NCI-H345 treated with DMSO at 0.1 percent for 48 hours (cell line): ENCODE results near the gene METTL3.

Experiments used
- DNase-seq: peaks from one replicate; lab custom pipeline; 2025; ENCODE audit not compliant: unreplicated experiment; lab: John Stamatoyannopoulos, UW

METTL3 gene

DNA sequence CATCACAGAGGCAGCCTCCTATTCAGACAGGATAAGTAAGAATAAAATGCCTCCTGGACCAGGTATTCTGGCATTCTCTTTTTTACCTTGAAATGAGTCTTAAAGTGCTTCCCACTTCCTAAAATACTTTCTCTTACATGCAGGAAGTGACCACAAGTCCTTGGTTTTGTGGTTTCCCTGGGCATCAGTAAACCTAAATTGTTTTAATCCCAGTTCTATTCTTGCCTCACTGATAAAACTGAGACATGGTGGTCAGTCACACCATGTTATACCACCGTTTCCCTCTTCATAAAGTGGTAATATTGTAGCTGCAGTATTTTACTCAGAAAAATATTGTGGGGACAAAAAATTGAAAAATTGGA is 16.2 kb upstream of the METTL3 start:
- DNase-seq = no peak

GRCh38 chr14:21526672-21527317 is 15.7 kb upstream of the METTL3 start:
- DNase-seq = peak; percentile 30

GRCh38 chr14:21525962-21526671 is 15.0 kb upstream of the METTL3 start, which contains the start of gene SALL2:
TSS of gene SALL2 (minus strand) at chr14:21526346. CDS start at chr14:21526127, 219 bp downstream.
- peak; percentile 96 for DNase-seq

- no peak for DNase-seq
Measured at GRCh38 chr14:21525571-21525961, 14.4 kb upstream of the METTL3 start.

- no peak for DNase-seq
Measured at GRCh38 chr14:21524575-21525490, 13.7 kb upstream of the METTL3 start.

DNA sequence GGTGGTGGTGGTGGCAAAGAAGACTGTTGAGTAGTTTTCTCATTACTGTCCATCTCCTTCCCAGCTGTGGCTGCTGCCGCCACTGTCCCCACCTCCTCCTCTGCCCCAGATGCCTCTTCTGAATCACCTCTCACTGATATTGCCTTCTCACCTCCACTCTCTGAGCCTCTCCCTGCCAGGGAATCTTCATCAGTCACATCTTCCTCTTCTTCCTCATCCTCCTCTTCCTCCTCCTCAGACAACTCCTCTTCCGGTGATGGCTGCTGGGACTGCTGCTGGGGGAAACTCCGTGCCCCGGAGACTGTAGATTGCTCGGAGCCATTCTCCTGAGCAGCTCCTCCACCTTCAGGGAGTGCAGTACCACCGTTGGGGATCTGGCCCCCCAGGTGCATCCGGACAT is 12.1 kb upstream of the METTL3 start:
- no peak for DNase-seq

- no peak for DNase-seq
Measured at GRCh38 chr14:21521501-21521900, 10.4 kb upstream of the METTL3 start.

DNA sequence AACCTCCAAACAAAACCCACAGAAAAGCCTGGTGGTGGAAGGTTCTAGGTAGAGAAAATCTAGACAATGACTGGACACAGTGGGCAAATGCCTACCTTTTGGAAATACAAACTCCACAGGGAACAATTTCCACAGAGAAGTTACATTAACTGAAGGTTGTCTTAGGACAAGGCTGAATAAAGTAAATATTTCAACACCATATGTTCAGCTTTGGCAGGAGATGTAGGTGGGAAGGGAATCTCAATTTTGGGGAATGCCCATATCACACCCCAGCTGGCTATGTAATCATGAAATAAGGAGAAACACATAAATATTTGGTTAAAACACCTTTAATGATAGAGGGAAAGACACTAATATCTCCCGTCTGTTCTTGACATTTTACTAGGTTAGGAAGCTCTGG is 9.6 kb upstream of the METTL3 start:
- DNase-seq = no peak

DNA sequence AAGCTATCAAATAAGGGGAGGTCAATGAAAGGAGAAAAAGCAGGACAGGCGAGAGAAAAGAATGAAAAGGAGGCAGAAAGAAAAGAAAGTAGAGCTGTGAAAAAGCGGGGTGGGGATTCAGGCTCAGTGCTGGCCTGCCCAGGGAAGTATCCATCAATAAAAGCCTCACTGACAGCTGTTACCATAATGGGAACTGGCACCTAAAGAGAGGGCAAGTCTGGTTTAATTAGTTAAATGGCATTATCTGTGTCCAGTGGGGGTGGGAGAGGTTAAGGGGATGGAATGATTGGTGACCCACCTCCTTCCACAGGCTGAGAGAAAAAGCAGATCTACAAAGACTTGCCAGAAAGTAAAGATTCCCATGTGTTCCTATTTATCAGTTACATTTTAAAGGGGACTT is 7.6 kb upstream of the METTL3 start:
- DNase-seq = no peak

DNA sequence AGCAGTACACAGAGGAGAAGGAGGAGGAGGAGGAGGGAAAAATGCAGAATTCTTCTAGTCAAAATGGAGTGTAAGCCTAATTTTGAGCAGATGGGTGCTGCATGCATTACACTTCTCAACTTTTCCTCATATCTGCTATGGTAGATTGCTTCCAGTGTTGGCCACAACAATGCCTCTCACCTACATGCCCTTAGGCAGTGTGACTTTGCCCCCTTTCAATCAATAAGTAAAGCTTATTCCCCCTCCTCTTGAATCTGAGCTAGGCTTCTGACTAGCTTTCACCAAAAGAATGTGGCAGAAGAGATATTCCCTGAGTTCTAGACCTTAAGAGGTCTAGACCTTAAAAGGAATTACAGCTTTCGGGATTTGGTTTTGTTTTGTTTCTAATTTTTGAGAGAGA is 3.2 kb upstream of the METTL3 start:
- no peak for DNase-seq

DNA sequence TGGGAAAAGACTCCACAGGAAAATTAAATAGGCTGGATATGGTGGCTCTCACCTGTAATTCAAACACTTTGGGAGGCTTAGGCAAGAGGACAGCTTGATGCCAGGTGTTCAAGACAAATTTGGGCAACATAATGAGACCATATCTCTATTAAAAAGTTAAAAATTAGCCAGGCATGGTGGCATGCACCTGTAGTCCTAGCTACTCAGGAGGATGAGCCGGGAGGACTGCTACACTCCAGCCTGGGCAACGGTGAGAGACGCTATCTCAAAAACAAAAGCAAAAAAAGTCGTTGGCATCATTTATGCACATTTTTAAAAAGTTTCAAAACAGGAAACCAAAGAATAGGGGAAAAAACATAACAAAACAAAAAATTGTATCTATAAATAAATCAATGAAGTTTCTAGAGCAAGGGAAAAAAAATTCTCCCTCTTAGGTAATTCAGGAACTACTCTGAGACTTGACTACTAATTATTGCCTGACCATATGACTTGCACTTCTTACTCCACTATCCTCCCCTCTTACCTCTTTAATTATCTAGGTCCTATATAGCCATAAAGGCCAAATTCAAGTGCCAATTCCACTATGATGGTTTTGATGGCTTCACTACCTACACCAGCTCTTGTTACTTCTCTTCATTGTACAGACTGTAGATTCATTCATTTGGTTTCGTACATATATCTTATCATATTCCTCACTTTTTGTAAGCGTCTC is 1.6 kb downstream of the METTL3 start:
- no peak for DNase-seq

- DNase-seq = no peak
Measured at GRCh38 chr14:21506557-21506956, 4.6 kb downstream of the METTL3 start.

- DNase-seq = no peak
Measured at GRCh38 chr14:21505012-21505553, 6.1 kb downstream of the METTL3 start.

DNA sequence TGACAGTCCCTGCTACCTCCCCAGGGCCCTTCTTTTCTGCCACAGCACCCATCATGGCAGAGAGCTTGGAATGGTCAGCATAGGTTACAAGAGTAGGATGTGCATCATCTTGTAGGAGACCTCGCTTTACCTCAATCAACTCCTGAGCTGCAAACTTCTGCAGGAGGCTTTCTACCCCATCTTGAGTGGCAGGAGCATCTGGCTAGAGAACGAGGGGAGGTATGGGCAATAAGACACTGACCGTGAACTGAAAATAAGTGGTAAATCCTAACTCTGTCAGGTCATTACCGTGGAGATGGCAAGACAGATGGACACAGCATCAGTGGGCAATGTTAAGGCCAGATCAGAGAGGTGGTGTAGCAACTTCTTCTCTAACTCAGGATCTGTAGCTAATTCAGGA is 7.8 kb downstream of the METTL3 start:
- DNase-seq = no peak

DNA sequence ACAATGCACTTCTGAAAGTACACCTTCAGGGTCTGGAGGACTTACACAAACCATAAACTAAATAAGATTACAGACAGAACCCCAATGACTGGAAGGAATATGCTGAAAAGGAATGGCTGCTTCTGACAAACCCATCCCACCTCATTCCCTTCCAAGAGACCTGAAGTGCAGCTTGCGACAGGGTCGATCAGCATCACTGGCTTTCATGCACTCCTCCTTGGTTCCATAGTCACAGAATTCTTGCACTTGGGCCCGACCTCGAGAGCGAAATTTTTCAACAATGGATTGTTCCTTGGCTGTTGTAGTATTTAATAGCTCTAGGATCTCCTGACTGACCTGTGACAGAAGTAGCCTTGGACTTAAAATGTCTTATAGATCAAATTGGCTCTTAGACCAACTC is 9.6 kb downstream of the METTL3 start:
- no peak for DNase-seq

DNA sequence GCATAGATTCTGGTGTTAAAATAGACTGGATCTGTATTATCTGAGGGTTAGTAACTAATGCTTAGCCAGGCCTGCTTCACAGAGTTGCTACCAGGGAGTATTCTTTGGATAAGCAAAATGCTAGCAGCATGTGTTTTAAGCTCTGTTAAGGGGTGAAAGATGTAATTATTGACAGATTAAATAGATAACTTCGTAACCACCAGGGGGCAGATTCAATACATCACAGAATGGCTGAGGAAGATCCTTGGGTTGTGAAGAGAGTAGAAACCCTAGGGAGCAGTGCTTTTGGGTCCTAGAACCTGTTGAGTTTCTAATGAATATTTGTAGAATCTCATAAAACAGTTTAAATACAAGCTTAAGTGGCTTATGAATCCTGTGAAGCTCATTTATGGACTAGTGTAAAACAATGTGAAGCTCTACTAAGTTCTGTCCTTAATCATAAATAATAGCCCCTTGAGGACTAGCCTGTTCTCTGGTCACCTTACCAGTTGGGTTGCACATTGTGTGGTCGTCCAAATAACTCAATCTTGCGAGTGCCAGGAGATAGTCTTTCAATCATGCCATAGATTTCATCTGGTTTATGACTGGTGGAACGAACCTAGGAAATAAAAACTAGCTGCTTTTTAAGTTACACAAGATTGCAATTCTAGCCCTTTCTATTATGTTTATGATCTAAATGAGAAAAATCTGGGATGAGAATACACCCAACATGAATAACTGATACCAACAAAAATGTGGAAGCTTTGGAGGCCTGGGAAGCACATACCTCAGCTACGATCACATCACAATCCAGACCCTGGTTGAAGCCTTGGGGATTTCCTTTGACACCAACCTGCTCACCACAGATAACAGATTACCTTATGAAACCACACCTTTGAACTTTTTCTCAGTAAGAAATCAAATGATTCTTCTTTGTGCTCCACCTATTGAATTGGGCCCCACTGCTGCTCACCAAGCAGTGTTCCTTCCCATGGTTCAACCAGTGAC is 12.3 kb downstream of the METTL3 start:
- DNase-seq = peak; percentile 52

- no peak for DNase-seq
Measured at GRCh38 chr14:21496453-21496852, 14.7 kb downstream of the METTL3 start.

GRCh38 chr14:21494902-21495762 is 16.0 kb downstream of the METTL3 start:
- no peak for DNase-seq

GRCh38 chr14:21486640-21487087 is 24.5 kb downstream of the METTL3 start:
- no peak for DNase-seq
